Kidney (tissue), 14 donors: ENCODE measurements around the gene TCF7L2. TPM values are rescaled to one million over a fixed set of nuclear protein-coding genes. Genes with fewer than 3 reads are reported as not detected.
A peak's percentile ranks its signal among the peaks of the same experiment; 100 is the strongest.

ENCODE experiments used
- DNase-seq, 5 donors: peaks; one replicate each; pipeline ENCODE4 v3.0.0-alpha.2; 2013 to 2020
- FAIRE-seq: peaks from 2 replicates; lab custom pipeline; 2012; peaks lifted over from hg19 to GRCh38; lab: Jason Lieb, UNC
- H3K27ac ChIP-seq, 2 donors: one replicate each; pipeline ENCODE4 v1.7.0; 2013; ENCODE audit warnings: low read depth in 2 of 2, low read length in 2 of 2, inconsistent platforms in 1 of 2
- H3K27me3 ChIP-seq: one replicate; pipeline ENCODE4 v1.7.1; 2013; ENCODE audit warnings: low read length, inconsistent platforms; ENCODE audit not compliant: control insufficient read depth, insufficient read depth
- H3K36me3 ChIP-seq, 3 donors: one replicate each; pipeline versions ENCODE4 v1.7.0 to v1.7.1; 2013; ENCODE audit warnings: low read length in 3 of 3, control low read depth in 1 of 3, inconsistent platforms in 1 of 3; ENCODE audit not compliant: insufficient read depth in 3 of 3, control insufficient read depth in 2 of 3
- H3K4me1 ChIP-seq, 3 donors: one replicate each; pipeline versions ENCODE4 v1.7.0 to v1.7.1; 2013; ENCODE audit warnings: low read length in 3 of 3, inconsistent platforms in 1 of 3, low read depth in 1 of 3; ENCODE audit not compliant: control insufficient read depth in 2 of 3, insufficient read depth in 2 of 3
- H3K4me3 ChIP-seq, 3 donors: one replicate each; pipeline versions ENCODE4 v1.7.0 to v1.8.1; 2013; ENCODE audit warnings: low read length in 3 of 3, control low read depth in 1 of 3, inconsistent platforms in 1 of 3
- H3K9ac ChIP-seq, 3 donors: one replicate each; pipeline versions ENCODE4 v1.7.0 to v1.7.1; 2013; ENCODE audit warnings: low read length in 3 of 3, control low read depth in 1 of 3, inconsistent platforms in 1 of 3
- H3K9me3 ChIP-seq, 3 donors: one replicate each; pipeline versions ENCODE4 v1.7.0 to v1.7.1; 2013; ENCODE audit warnings: low read length in 3 of 3, control low read depth in 1 of 3, inconsistent platforms in 1 of 3; ENCODE audit not compliant: control insufficient read depth in 2 of 3, insufficient read depth in 1 of 3
- intact Hi-C: fragments of 100-400 bp; cut with DNase I; formaldehyde crosslinking; loops from one replicate; pipeline ENCODE4 v1.11.1; 2022
- polyA plus RNA-seq: library from polyadenylated mRNA; stranded (reverse); fragments of 350-450 nt; fragmentation: Illumina TruSeq; extraction: RNeasy Lipid Tissue Mini Kit (QIAGEN cat#74804); gene quantifications from one replicate; pipeline ENCODE4 v1.2.3, GENCODE V29; 2014; ENCODE audit warnings: low read depth, low replicate concordance; ENCODE audit not compliant: insufficient read depth
- total RNA-seq: library from RNA; stranded (reverse); fragmentation: NEBNext Ultra II Directional; extraction: Animal tissue kit (Norgen Biotek cat#: 25700); gene quantifications from one replicate; pipeline ENCODE4 v1.2.1, GENCODE V29; 2021
- TF ChIP-seq, protein P1 (sequence below): IDR thresholded peaks from 3 replicates; pipeline ENCODE4 v1.5.1; 2012; ENCODE audit warnings: mild to moderate bottlenecking, moderate library complexity, borderline replicate concordance; ENCODE audit not compliant: insufficient read depth; ENCODE audit errors: extremely low read depth
- donor health status: control.
- donor health status: control.
- donor health status: control.
- donor health status: control.
- donor health status: control.
- donor health status: DM: yes; HTN: yes; CAD: no.
- donor health status: Normal renal cell carcinoma (clear cell type).

Gene TCF7L2
- total and polyA plus RNA-seq, 2 donors from 2014 or later, result 6.5 to 32.4 TPM

DNA sequence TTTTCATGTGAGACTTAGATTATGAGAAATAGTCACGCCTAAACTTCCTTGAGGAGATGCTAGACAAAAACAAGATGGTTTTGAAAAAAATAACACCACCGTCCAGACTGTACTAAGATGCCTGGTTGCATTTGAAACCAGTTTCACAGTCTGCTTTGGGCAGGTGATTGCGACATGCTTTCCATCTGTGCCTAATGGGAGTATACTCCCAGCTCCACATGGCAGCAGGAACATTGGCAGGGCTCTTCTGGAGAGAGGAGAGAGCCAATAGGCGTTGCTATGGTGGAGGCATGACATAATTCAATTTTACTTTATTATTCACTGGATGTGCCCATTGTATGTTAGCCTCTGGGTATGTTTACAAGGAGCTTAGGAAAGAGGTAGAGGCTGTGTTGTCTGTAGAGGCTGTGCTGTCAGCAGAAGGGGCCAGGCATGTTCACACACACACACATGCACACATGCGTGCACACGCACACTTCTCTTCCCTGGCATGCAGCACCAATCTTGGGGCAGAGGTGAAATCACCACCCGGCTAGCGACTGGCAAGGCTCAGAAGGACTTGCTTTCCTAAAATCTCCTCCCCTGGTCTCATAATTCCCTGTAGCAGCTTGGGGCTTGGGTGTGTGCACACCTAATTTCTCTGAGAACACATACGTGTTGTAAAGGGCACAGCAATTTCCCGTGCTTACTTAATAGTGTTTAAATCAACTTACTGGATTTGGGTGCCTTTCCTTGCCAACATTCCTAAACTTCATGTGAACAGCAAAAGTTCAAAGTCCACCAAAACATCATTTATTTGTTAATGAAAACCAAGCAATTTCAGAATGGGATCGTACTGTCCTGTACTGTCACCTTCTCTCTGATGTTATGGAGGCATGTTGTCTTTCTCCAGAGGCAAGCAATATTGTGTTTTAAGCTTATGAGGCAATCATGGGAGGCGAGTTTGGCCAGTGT, 162.1 kb downstream of the TCF7L2 start:
- Histone ChIP-seq H3K27me3 (no peaks in the 10 kb centered on the region), H3K27ac (peak overlapping the region; percentile 8 to 20), H3K9me3 (no peaks in the 10 kb centered on the region), H3K9ac (no peak overlapping the region), H3K4me3 (peak overlapping the region in 2 of 3 donors; percentile 5 to 9), H3K36me3 (no peaks in the 10 kb centered on the region), H3K4me1 (peaks cover 0 to 6% (median 5%) of the 10 kb centered on the region in 3 donors)
- DNase-seq (no peak), FAIRE-seq (no peak)
- TF ChIP-seq, protein P1, sequence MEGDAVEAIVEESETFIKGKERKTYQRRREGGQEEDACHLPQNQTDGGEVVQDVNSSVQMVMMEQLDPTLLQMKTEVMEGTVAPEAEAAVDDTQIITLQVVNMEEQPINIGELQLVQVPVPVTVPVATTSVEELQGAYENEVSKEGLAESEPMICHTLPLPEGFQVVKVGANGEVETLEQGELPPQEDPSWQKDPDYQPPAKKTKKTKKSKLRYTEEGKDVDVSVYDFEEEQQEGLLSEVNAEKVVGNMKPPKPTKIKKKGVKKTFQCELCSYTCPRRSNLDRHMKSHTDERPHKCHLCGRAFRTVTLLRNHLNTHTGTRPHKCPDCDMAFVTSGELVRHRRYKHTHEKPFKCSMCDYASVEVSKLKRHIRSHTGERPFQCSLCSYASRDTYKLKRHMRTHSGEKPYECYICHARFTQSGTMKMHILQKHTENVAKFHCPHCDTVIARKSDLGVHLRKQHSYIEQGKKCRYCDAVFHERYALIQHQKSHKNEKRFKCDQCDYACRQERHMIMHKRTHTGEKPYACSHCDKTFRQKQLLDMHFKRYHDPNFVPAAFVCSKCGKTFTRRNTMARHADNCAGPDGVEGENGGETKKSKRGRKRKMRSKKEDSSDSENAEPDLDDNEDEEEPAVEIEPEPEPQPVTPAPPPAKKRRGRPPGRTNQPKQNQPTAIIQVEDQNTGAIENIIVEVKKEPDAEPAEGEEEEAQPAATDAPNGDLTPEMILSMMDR, result no peak
- intact Hi-C loops, result no loop called here

DNA sequence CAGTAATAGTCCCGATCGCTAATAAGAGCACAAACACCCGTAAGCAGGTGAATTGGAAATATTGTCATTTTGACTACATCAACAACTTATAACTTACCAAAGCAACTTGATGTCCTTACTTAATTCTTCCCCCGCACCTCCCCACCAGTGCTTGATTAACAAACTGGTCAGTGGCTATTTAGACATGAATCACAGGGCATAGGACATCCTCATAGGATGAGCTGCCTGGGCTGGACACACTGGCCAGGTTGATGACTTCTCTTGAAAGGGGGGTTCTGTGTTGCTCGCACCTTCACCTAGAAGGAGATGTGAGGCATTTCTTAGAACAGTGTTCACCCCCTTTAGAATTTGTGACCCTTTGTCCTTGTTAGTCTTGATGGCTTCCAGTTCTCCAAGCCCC, 163.2 kb downstream of the TCF7L2 start:
- no peak overlapping the region for H3K4me3 ChIP-seq
- no peak overlapping the region for H3K9ac ChIP-seq
- no peaks in the 10 kb centered on the region for H3K9me3 ChIP-seq
- no peaks in the 10 kb centered on the region for H3K36me3 ChIP-seq
- no peak for DNase-seq
- FAIRE-seq, result no peak
- peaks cover 0 to 6% (median 5%) of the 10 kb centered on the region in 3 donors for H3K4me1 ChIP-seq
- H3K27ac ChIP-seq, result no peak overlapping the region
- no peaks in the 10 kb centered on the region for H3K27me3 ChIP-seq
- intact Hi-C loops, result no loop called here
- TF ChIP-seq, protein P1, result no peak

DNA sequence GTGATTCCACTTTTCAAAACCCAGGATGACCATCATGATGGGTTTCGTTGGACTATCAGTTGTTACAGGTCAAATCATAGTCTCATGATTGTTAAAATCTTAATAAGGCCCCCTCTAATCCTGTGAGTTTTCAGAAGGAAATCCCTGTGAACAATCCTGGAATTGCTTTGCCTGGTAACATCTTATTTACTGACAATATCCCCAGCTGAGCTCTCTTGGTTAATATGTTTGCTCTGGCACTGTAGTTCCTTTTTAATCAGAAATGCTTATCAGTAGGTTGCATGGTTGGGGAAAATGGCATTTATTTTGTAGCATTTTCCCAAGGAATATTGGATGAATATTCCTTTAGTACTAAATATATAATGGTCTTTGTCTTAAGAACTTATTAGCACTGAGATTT, 163.9 kb downstream of the TCF7L2 start:
- no peaks in the 10 kb centered on the region for H3K9me3 ChIP-seq
- intact Hi-C loops, result no loop called here
- FAIRE-seq, result no peak

More for the DNA sequence above, 163.9 kb downstream of the TCF7L2 start:
- DNase-seq, result no peak
- H3K4me3 ChIP-seq, result no peak overlapping the region
- TF ChIP-seq, protein P1, result no peak
- no peaks in the 10 kb centered on the region for H3K27me3 ChIP-seq
- H3K9ac ChIP-seq, result no peak overlapping the region
- H3K27ac ChIP-seq, result no peak overlapping the region
- peaks cover 0 to 6% (median 5%) of the 10 kb centered on the region in 3 donors for H3K4me1 ChIP-seq
- H3K36me3 ChIP-seq, result no peaks in the 10 kb centered on the region
